Activated B cell treated with CpG ODN at 0.5 μM for 24 hours (primary cell): Measurements from ENCODE around the gene SOX6. TPM values are rescaled to one million over a fixed set of nuclear protein-coding genes. Genes with fewer than 3 reads are reported as not detected.

ENCODE experiments used
- ATAC-seq: fragments of 200-7000 bp; cut with Tn5 transposase; one replicate; pipeline ENCODE4 v1.10.0; 2021; ENCODE audit warnings: low read depth, mild to moderate bottlenecking, moderate library complexity
- CTCF ChIA-PET: fragments of 350-600 bp; sonication (Branson Sonifier 250); formaldehyde crosslinking; loops from one replicate; lab custom pipeline; 2021; ENCODE audit warnings: antibody characterized with exemption; lab: Charles Lee
- POLR2A ChIA-PET: fragments of 350-600 bp; sonication (Branson Sonifier 250); formaldehyde crosslinking; loops from one replicate; lab custom pipeline; 2021; ENCODE audit warnings: antibody characterized with exemption; lab: Charles Lee
- DNase-seq: peaks from one replicate; pipeline ENCODE4 v3.0.0; 2022
- H3K27ac Mint-ChIP-seq: one replicate; pipeline ENCODE4 v1.8.0; 2020; ENCODE audit warnings: mixed read lengths
- H3K27me3 Mint-ChIP-seq: one replicate; pipeline ENCODE4 v1.8.0; 2021; ENCODE audit warnings: mixed read lengths
- H3K36me3 Mint-ChIP-seq: one replicate; pipeline ENCODE4 v1.8.0; 2021; ENCODE audit warnings: low read depth, mixed read lengths
- H3K4me1 Mint-ChIP-seq: one replicate; pipeline ENCODE4 v1.8.0; 2021; ENCODE audit warnings: mixed read lengths
- H3K4me3 Mint-ChIP-seq: one replicate; pipeline ENCODE4 v1.8.0; 2020; ENCODE audit warnings: mild to moderate bottlenecking, mixed read lengths
- H3K9me3 Mint-ChIP-seq: one replicate; pipeline ENCODE4 v1.8.0; 2020; ENCODE audit warnings: mixed read lengths
- CTCF ChIP-seq: fragments of 200-600 bp; IDR thresholded peaks from one replicate; pipeline ENCODE4 v1.8.0; 2022; ENCODE audit warnings: antibody characterized with exemption, mild to moderate bottlenecking
- intact Hi-C: fragments of 100-400 bp; cut with micrococcal nuclease; formaldehyde crosslinking; loops from one replicate; pipeline ENCODE4 v1.15.1; 2024
- total RNA-seq: library from RNA; stranded (reverse); gene quantifications from 2 replicates; pipeline ENCODE4 v1.2.3, GENCODE V29; 2022

Gene SOX6
- total RNA-seq, 1 donor from 2014 or later, result not detected

GRCh38 chr11:15988016-15988550 lies 368.3 kb downstream of the SOX6 start:
- H3K27me3 Mint-ChIP-seq, result no peaks in the 10 kb centered on the region
- ChIA-PET POLR2A (no interaction called here), CTCF (no interaction called here)
- H3K4me3 Mint-ChIP-seq, result no peak overlapping the region
- intact Hi-C loops, result no loop called here
- H3K4me1 Mint-ChIP-seq, result no peaks in the 10 kb centered on the region
- no peaks in the 10 kb centered on the region for H3K9me3 Mint-ChIP-seq
- H3K36me3 Mint-ChIP-seq, result no peaks in the 10 kb centered on the region
- H3K27ac Mint-ChIP-seq, result no peak overlapping the region
- DNase-seq, result no peak
- ATAC-seq, result no peak
- TF ChIP-seq CTCF, result no peak

GRCh38 chr11:15987046-15987445 lies 369.3 kb downstream of the SOX6 start:
- POLR2A ChIA-PET, result no interaction called here
- no peak for DNase-seq
- no peaks in the 10 kb centered on the region for H3K36me3 Mint-ChIP-seq
- no peaks in the 10 kb centered on the region for H3K9me3 Mint-ChIP-seq
- CTCF ChIA-PET, result no interaction called here
- H3K4me3 Mint-ChIP-seq, result no peak overlapping the region
- H3K4me1 Mint-ChIP-seq, result no peaks in the 10 kb centered on the region
- no peak overlapping the region for H3K27ac Mint-ChIP-seq
- intact Hi-C loops, result no loop called here
- no peaks in the 10 kb centered on the region for H3K27me3 Mint-ChIP-seq
- no peak for ATAC-seq
- TF ChIP-seq CTCF, result no peak

GRCh38 chr11:15985860-15986139 lies 370.5 kb downstream of the SOX6 start:
- DNase-seq, result no peak
- H3K4me3 Mint-ChIP-seq, result no peak overlapping the region
- H3K4me1 Mint-ChIP-seq, result no peaks in the 10 kb centered on the region
- intact Hi-C loops, result no loop called here
- POLR2A ChIA-PET, result no interaction called here
- H3K36me3 Mint-ChIP-seq, result no peaks in the 10 kb centered on the region
- ATAC-seq, result no peak
- CTCF ChIA-PET, result no interaction called here
- TF ChIP-seq CTCF, result no peak
- no peaks in the 10 kb centered on the region for H3K27me3 Mint-ChIP-seq
- H3K27ac Mint-ChIP-seq, result no peak overlapping the region
- H3K9me3 Mint-ChIP-seq, result no peaks in the 10 kb centered on the region

GRCh38 chr11:15985127-15985859 lies 371.1 kb downstream of the SOX6 start:
- no peaks in the 10 kb centered on the region for H3K27me3 Mint-ChIP-seq
- no peaks in the 10 kb centered on the region for H3K36me3 Mint-ChIP-seq
- intact Hi-C loops, result no loop called here
- no peaks in the 10 kb centered on the region for H3K4me1 Mint-ChIP-seq
- ATAC-seq (no peak), DNase-seq (no peak)
- no peak for TF ChIP-seq CTCF
- ChIA-PET POLR2A (no interaction called here), CTCF (no interaction called here)
- no peak overlapping the region for H3K27ac Mint-ChIP-seq
- no peak overlapping the region for H3K4me3 Mint-ChIP-seq
- H3K9me3 Mint-ChIP-seq, result no peaks in the 10 kb centered on the region

GRCh38 chr11:15981292-15981691 lies 375.1 kb downstream of the SOX6 start:
- Mint-ChIP-seq H3K4me1 (no peaks in the 10 kb centered on the region), H3K4me3 (no peak overlapping the region), H3K9me3 (no peaks in the 10 kb centered on the region), H3K27me3 (no peaks in the 10 kb centered on the region), H3K27ac (no peak overlapping the region), H3K36me3 (no peaks in the 10 kb centered on the region)
- intact Hi-C loops, result no loop called here
- DNase-seq (no peak), ATAC-seq (no peak)
- ChIA-PET POLR2A (no interaction called here), CTCF (no interaction called here)
- TF ChIP-seq CTCF, result no peak
